ENCODE results near the gene NFAT5. TPM values are rescaled to one million over a fixed set of nuclear protein-coding genes. Genes with fewer than 3 reads are reported as not detected.

NFAT5 gene
- total and polyA plus RNA-seq, 9 of the 15 experiments (the other 6 are each of a cell fraction or from before 2014, with no cell fraction given), result 0.78 to 20.5 (median 12.4) TPM

DNA sequence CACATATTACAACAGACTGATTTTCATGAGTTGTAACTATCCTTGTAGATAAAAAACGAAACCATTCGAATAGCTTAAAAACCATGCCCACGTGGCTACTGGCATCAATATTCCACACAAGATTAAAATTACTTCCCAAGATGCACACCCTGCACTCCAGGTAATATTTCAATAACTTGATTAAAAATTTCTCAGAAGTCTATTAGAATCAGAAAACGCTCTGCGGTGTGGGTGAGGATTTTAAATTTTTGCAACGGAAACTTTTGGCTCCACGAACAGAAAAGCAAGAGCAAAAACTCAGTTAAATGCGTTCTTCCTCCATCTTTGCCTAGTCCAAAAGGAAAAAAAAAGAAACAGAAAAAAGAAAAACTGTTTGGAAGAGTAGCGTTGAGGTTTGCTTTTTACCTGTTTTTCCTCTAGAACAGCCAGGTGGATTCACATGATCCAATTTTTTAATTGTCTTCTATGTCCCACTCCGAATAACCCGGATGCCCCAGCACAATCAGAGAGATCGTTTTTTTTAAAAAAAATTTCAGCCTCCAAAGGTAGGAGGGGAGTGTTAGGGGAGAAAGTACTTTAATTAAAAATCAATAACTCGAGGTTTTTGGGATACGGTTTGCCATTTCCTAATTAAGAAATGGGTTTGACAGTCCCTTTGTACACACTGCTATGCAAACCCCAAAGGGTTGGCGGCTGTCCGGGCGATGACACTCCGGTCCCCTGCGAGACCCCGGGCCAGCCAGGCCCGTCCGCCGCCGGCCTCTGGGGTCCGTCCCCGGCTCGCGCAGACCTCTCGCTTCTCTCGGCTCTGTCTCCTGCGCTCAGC is 708 bp upstream of the NFAT5 start (continued):
- TF ChIP-seq, protein P1, sequence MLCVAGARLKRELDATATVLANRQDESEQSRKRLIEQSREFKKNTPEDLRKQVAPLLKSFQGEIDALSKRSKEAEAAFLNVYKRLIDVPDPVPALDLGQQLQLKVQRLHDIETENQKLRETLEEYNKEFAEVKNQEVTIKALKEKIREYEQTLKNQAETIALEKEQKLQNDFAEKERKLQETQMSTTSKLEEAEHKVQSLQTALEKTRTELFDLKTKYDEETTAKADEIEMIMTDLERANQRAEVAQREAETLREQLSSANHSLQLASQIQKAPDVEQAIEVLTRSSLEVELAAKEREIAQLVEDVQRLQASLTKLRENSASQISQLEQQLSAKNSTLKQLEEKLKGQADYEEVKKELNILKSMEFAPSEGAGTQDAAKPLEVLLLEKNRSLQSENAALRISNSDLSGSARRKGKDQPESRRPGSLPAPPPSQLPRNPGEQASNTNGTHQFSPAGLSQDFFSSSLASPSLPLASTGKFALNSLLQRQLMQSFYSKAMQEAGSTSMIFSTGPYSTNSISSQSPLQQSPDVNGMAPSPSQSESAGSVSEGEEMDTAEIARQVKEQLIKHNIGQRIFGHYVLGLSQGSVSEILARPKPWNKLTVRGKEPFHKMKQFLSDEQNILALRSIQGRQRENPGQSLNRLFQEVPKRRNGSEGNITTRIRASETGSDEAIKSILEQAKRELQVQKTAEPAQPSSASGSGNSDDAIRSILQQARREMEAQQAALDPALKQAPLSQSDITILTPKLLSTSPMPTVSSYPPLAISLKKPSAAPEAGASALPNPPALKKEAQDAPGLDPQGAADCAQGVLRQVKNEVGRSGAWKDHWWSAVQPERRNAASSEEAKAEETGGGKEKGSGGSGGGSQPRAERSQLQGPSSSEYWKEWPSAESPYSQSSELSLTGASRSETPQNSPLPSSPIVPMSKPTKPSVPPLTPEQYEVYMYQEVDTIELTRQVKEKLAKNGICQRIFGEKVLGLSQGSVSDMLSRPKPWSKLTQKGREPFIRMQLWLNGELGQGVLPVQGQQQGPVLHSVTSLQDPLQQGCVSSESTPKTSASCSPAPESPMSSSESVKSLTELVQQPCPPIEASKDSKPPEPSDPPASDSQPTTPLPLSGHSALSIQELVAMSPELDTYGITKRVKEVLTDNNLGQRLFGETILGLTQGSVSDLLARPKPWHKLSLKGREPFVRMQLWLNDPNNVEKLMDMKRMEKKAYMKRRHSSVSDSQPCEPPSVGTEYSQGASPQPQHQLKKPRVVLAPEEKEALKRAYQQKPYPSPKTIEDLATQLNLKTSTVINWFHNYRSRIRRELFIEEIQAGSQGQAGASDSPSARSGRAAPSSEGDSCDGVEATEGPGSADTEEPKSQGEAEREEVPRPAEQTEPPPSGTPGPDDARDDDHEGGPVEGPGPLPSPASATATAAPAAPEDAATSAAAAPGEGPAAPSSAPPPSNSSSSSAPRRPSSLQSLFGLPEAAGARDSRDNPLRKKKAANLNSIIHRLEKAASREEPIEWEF (CRISPR knock-in tag; IDR thresholded peaks at IDR 0.05), result 0 out of 2 replicates have a peak, but pooled peaks have one; percentile 46
- TF ChIP-seq, protein P2, sequence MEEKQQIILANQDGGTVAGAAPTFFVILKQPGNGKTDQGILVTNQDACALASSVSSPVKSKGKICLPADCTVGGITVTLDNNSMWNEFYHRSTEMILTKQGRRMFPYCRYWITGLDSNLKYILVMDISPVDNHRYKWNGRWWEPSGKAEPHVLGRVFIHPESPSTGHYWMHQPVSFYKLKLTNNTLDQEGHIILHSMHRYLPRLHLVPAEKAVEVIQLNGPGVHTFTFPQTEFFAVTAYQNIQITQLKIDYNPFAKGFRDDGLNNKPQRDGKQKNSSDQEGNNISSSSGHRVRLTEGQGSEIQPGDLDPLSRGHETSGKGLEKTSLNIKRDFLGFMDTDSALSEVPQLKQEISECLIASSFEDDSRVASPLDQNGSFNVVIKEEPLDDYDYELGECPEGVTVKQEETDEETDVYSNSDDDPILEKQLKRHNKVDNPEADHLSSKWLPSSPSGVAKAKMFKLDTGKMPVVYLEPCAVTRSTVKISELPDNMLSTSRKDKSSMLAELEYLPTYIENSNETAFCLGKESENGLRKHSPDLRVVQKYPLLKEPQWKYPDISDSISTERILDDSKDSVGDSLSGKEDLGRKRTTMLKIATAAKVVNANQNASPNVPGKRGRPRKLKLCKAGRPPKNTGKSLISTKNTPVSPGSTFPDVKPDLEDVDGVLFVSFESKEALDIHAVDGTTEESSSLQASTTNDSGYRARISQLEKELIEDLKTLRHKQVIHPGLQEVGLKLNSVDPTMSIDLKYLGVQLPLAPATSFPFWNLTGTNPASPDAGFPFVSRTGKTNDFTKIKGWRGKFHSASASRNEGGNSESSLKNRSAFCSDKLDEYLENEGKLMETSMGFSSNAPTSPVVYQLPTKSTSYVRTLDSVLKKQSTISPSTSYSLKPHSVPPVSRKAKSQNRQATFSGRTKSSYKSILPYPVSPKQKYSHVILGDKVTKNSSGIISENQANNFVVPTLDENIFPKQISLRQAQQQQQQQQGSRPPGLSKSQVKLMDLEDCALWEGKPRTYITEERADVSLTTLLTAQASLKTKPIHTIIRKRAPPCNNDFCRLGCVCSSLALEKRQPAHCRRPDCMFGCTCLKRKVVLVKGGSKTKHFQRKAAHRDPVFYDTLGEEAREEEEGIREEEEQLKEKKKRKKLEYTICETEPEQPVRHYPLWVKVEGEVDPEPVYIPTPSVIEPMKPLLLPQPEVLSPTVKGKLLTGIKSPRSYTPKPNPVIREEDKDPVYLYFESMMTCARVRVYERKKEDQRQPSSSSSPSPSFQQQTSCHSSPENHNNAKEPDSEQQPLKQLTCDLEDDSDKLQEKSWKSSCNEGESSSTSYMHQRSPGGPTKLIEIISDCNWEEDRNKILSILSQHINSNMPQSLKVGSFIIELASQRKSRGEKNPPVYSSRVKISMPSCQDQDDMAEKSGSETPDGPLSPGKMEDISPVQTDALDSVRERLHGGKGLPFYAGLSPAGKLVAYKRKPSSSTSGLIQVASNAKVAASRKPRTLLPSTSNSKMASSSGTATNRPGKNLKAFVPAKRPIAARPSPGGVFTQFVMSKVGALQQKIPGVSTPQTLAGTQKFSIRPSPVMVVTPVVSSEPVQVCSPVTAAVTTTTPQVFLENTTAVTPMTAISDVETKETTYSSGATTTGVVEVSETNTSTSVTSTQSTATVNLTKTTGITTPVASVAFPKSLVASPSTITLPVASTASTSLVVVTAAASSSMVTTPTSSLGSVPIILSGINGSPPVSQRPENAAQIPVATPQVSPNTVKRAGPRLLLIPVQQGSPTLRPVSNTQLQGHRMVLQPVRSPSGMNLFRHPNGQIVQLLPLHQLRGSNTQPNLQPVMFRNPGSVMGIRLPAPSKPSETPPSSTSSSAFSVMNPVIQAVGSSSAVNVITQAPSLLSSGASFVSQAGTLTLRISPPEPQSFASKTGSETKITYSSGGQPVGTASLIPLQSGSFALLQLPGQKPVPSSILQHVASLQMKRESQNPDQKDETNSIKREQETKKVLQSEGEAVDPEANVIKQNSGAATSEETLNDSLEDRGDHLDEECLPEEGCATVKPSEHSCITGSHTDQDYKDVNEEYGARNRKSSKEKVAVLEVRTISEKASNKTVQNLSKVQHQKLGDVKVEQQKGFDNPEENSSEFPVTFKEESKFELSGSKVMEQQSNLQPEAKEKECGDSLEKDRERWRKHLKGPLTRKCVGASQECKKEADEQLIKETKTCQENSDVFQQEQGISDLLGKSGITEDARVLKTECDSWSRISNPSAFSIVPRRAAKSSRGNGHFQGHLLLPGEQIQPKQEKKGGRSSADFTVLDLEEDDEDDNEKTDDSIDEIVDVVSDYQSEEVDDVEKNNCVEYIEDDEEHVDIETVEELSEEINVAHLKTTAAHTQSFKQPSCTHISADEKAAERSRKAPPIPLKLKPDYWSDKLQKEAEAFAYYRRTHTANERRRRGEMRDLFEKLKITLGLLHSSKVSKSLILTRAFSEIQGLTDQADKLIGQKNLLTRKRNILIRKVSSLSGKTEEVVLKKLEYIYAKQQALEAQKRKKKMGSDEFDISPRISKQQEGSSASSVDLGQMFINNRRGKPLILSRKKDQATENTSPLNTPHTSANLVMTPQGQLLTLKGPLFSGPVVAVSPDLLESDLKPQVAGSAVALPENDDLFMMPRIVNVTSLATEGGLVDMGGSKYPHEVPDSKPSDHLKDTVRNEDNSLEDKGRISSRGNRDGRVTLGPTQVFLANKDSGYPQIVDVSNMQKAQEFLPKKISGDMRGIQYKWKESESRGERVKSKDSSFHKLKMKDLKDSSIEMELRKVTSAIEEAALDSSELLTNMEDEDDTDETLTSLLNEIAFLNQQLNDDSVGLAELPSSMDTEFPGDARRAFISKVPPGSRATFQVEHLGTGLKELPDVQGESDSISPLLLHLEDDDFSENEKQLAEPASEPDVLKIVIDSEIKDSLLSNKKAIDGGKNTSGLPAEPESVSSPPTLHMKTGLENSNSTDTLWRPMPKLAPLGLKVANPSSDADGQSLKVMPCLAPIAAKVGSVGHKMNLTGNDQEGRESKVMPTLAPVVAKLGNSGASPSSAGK (IDR thresholded peaks at IDR 0.05), result 0 out of 2 replicates have a peak, but pooled peaks have one; percentile 20
- TF ChIP-seq CBX3 (IDR thresholded peaks at IDR 0.05; ENCODE audit: borderline replicate concordance in 1 of 2, low read length in 2 of 2) (no peak), ZNF766 (CRISPR knock-in tag; conservative IDR thresholded peaks at IDR 0.05) (0 out of 2 replicates have a peak, but pooled peaks have one; percentile 29), ESRRB (CRISPR knock-in tag; IDR thresholded peaks at IDR 0.05; ENCODE audit: borderline replicate concordance) (no peak), TOE1 (IDR thresholded peaks at IDR 0.05; ENCODE audit: borderline replicate concordance) (no peak), TOE1 (CRISPR knock-in tag; IDR thresholded peaks at IDR 0.05; ENCODE audit: borderline replicate concordance, low read depth) (no peak), SIN3A (IDR thresholded peaks at IDR 0.05; ENCODE audit: borderline replicate concordance in 2 of 2, control insufficient read depth in 1 of 2, low read depth in 2 of 2, low read length in 2 of 2) (no peak)

Data from K562 (cell line).